Left lung (tissue), 10 donors: ENCODE data around the gene C1QTNF4. TPM values are rescaled to one million over a fixed set of nuclear protein-coding genes. Genes with fewer than 3 reads are reported as not detected.

Experiments
- ATAC-seq: fragments of 200-7000 bp; cut with Tn5 transposase; one replicate; pipeline ENCODE4 v1.9.1; 2020; ENCODE audit warnings: moderate library complexity
- DNase-seq, 4 donors: peaks; one replicate each; pipeline ENCODE4 v3.0.0-alpha.2; 2013 to 2020
- H3K27ac ChIP-seq, 2 donors: fragments of 200-600 bp; sonication (generic) in 1 of 2; one replicate each; pipeline versions ENCODE4 v1.5.0 to v1.8.0; 2020 to 2021
- H3K27me3 ChIP-seq, 2 donors: fragments of 200-600 bp; sonication (generic) in 1 of 2; one replicate each; pipeline versions ENCODE4 v1.5.0 to v1.8.0; 2020 to 2021
- H3K36me3 ChIP-seq, 2 donors: fragments of 200-600 bp; sonication (generic) in 1 of 2; one replicate each; pipeline versions ENCODE4 v1.5.0 to v1.8.0; 2020 to 2021
- H3K4me1 ChIP-seq, 2 donors: fragments of 200-600 bp; one replicate each; pipeline ENCODE4 v1.8.0; 2021
- H3K4me3 ChIP-seq, 2 donors: fragments of 200-600 bp; sonication (generic) in 1 of 2; one replicate each; pipeline versions ENCODE4 v1.5.0 to v1.8.0; 2020 to 2021; ENCODE audit warnings: mild to moderate bottlenecking in 1 of 2
- H3K9me3 ChIP-seq, 2 donors: fragments of 200-600 bp; sonication (generic) in 1 of 2; one replicate each; pipeline versions ENCODE4 v1.5.0 to v1.8.0; 2020 to 2021
- CTCF ChIP-seq, 2 donors: fragments of 200-600 bp; sonication (generic) in 1 of 2; IDR thresholded peaks; one replicate each; pipeline versions ENCODE4 v1.5.0 to v1.8.0; 2021; ENCODE audit warnings: antibody characterized with exemption in 2 of 2
- intact Hi-C, 2 donors: fragments of 100-400 bp; cut with DNase I; formaldehyde crosslinking; loops; one replicate each; pipeline versions ENCODE4 v1.11.2 to v1.14.2; 2022
- polyA plus RNA-seq, 6 donors: library from polyadenylated mRNA; unstranded; fragments of 120-200 nt; gene quantifications; one replicate each; pipeline ENCODE4 v1.2.1, GENCODE V29; 2013; ENCODE audit not compliant: insufficient read length in 6 of 6
- total RNA-seq, 2 donors: library from RNA; stranded (reverse); fragmentation: NEBNext Ultra II Directional; extraction: Animal tissue kit (Norgen Biotek cat#: 25700); gene quantifications; one replicate each; pipeline ENCODE4 v1.2.1, GENCODE V29; 2021
- donor health status: DM: no; HTN: yes; CAD: no.
- donor health status: DM: no; HTN: no; CAD: no.

The C1QTNF4 gene
- total and polyA plus RNA-seq, 8 donors = 0.21 to 6.9 (median 3.9) TPM

GRCh38 chr11:47631473-47631872 lies 37.3 kb upstream of the C1QTNF4 start:
- H3K4me3 ChIP-seq = no peak overlapping the region
- no peak overlapping the region for H3K27ac ChIP-seq
- no peaks in the 10 kb centered on the region for H3K9me3 ChIP-seq
- peaks cover 0 to 100% of the 10 kb centered on the region in 2 donors for H3K36me3 ChIP-seq
- no peak for TF ChIP-seq CTCF (IDR thresholded peaks at IDR 0.05)
- H3K4me1 ChIP-seq = no peaks in the 10 kb centered on the region
- intact Hi-C loops = no loop called here
- no peak for DNase-seq
- no peaks in the 10 kb centered on the region for H3K27me3 ChIP-seq
- no peak for ATAC-seq

GRCh38 chr11:47628026-47628425 lies 33.8 kb upstream of the C1QTNF4 start:
- ATAC-seq (no peak), DNase-seq (no peak)
- intact Hi-C loops = no loop called here
- Histone ChIP-seq H3K36me3 (peaks cover 0 to 100% of the 10 kb centered on the region in 2 donors), H3K27me3 (no peaks in the 10 kb centered on the region), H3K4me1 (no peaks in the 10 kb centered on the region), H3K27ac (no peak overlapping the region), H3K9me3 (no peaks in the 10 kb centered on the region), H3K4me3 (no peak overlapping the region)
- TF ChIP-seq CTCF (IDR thresholded peaks at IDR 0.05) = no peak

- DNase-seq = no peak
- Histone ChIP-seq H3K27ac (no peak overlapping the region), H3K27me3 (no peaks in the 10 kb centered on the region), H3K4me3 (no peak overlapping the region), H3K9me3 (no peaks in the 10 kb centered on the region), H3K36me3 (peaks cover 0 to 100% of the 10 kb centered on the region in 2 donors), H3K4me1 (no peaks in the 10 kb centered on the region)
- intact Hi-C loops = no loop called here
- no peak for TF ChIP-seq CTCF (IDR thresholded peaks at IDR 0.05)
- no peak for ATAC-seq
Observed at GRCh38 chr11:47626234-47626633, 32.0 kb upstream of the C1QTNF4 start.

- Histone ChIP-seq H3K4me3 (no peak overlapping the region), H3K4me1 (peaks cover 0 to 6% of the 10 kb centered on the region in 2 donors), H3K27ac (no peak overlapping the region), H3K9me3 (no peaks in the 10 kb centered on the region), H3K27me3 (no peaks in the 10 kb centered on the region), H3K36me3 (peaks cover 0 to 99% of the 10 kb centered on the region in 2 donors)
- ATAC-seq = no peak
- intact Hi-C loops = no loop called here
- no peak for TF ChIP-seq CTCF (IDR thresholded peaks at IDR 0.05)
- no peak for DNase-seq
Observed at GRCh38 chr11:47620836-47621378, 26.7 kb upstream of the C1QTNF4 start.

GRCh38 chr11:47617417-47617809 lies 23.2 kb upstream of the C1QTNF4 start:
- no peaks in the 10 kb centered on the region for H3K9me3 ChIP-seq
- no peak for DNase-seq
- H3K4me1 ChIP-seq = peaks cover 0 to 6% of the 10 kb centered on the region in 2 donors
- H3K36me3 ChIP-seq = peaks cover 0 to 64% of the 10 kb centered on the region in 2 donors
- TF ChIP-seq CTCF (IDR thresholded peaks at IDR 0.05) = no peak
- H3K4me3 ChIP-seq = no peak overlapping the region
- intact Hi-C loops = no loop called here
- peak; percentile 21 for ATAC-seq
- H3K27me3 ChIP-seq = no peaks in the 10 kb centered on the region
- H3K27ac ChIP-seq = no peak overlapping the region
